ENCODE results near the gene APMAP.
"Not testable (repeated sequence)": the region's sequence is repeated elsewhere in the genome, so short reads cannot be mapped to it uniquely, and the experiment has no call there.

Gene APMAP

DNA sequence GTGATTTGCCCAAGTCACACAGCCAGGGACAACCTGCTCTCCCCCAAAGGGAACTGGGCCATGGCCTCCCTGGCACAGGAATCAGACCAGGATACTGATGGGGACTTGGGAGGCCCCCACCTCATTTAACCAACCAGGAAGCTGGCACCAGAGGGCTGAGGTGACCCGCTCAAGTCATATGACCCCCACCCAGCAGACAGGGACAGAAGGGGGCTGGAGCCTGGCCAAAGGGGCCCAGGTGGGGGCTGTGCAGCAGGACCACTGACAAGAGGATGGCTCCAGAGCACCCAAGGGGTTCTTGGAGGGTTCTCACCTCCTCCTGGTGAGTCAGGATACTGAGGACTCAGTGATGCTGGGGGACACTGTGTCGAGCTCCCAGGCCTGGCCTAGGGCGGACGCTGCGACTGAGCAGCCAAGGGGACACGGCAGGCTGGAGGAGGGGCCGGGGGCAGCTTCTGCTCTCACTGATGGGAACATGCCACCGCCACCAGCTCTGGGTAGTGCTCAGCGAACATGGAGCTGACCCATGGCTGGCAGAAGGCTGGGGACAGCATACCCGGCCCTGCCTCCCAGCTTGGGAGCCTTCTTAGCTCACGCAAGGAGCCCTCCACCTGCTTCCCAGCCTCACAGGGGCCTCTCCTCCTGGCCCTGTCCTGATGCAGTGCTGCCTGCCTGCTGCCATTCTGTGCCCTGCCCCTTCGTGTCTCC lies 42.3 kb downstream of the APMAP start:
- DNase-seq, result no peak

DNA sequence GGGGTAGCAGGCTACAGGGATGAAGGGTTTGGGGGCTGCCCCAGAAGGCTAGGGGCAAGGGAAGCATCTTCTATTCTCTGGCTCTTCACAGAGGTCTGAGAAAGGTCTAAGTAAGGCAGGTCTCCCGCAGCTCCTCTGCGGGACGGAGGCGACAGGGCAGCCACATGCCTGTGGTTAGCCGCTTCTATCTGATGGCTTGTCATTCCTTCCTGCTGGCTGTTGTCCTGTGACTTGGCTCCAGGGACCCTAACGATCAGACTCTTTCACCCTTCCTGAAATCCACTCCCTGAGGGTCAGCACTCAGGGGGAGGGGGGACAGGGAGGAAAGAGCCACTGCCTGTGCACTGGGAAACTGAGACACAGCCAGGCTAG lies 42.8 kb downstream of the APMAP start:
- DNase-seq, result no peak

DNA sequence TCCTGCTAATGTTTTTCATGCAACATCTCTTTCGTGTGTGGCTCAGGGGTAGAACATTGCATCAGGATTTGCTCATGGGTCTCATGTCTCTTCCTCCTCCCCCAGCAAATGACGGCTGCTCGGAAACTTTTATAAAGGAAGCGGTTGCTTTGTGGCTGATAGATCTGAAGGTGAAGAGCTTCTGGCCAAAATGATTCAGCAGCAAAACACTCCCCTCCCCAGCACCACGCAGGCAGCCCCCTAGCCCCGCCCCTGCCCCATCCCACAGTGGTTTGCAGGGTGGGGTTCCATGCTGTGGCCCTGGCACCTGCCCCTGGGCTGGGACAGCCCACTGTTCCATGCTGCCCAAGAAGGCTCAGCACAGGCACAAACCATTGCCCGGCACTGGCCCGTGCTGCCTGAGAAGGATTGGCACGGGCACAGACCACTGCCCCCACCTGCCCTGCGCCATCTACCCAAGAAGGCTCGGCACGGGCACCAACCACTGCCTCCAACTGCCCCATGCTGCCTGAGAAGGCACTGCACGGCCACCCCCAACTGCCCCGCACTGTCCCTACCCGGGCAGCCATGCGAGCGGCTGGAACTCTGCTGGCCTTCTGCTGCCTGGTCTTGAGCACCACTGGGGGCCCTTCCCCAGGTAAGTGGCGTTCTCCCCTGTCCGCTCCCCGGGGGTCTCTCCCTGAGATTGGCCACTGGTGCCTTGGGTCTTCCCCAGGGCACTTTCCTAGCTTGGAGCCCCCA lies 43.4 kb downstream of the APMAP start, which contains the start of gene CST7:
Gene CST7 (plus strand): TSS at position 331 of the 741 bp plus-strand sequence. CDS start 237 bp downstream, at position 568.
- no peak for DNase-seq

DNA sequence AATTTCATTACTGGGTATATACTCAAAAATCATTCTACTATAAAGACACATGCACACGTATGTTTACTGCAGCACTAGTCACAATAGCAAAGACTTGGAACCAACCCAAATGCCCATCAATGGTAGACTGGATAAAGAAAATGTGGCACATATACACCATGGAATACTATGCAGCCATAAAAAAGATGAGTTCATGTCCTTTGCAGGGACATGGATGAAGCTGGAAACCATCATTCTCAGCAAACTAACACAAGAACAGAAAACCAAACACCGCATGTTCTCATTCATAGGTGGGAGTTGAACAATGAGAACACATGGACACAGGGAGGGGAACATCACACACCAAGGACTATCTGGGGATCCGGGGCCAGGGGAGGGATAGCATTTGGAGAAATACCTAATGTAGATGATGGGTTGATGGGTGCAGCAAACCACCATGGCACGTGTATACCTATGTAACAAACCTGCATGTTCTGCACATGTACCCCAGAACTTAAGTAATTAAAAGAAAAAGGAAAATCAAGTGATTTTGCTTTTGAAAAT lies 44.1 kb downstream of the APMAP start:
- not testable (repeated sequence) for DNase-seq

DNA sequence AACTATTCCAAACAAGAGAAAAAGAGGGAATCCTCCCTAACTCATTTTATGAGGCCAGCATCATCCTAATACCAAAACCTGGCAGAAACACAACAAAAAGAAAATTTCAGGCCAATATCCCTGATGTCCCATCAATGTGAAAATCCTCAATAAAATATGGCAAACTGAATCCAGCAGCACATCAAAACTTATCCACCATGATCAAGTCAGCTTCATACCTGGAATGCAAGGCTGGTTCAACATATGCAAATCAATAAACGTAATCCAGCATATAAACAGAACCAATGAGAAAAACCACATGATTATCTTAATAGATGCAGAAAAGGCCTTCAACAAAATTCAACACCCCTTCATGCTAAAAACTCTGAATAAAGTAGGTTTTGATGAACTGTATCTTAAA lies 46.2 kb downstream of the APMAP start:
- not testable (repeated sequence) for DNase-seq

DNA sequence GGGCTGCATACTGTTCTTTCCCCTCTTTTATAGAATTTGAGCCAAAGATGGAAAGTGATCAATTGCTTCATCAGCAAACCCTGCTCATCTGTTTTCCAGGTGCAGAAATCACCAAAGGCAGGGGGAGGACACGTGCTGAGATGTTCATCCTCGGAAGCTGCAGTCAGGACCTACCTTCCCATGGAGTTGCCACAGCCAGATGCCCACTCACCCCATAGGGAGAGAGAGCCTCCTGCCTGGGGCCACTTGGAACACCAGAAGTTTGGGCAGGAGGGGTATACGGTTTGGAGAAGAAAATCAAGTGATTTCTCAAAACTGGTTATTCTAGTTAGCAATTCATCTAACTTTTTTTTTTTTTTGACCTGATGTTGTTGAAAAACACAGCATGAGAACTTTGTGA lies 48.8 kb downstream of the APMAP start:
- no peak for DNase-seq

DNA sequence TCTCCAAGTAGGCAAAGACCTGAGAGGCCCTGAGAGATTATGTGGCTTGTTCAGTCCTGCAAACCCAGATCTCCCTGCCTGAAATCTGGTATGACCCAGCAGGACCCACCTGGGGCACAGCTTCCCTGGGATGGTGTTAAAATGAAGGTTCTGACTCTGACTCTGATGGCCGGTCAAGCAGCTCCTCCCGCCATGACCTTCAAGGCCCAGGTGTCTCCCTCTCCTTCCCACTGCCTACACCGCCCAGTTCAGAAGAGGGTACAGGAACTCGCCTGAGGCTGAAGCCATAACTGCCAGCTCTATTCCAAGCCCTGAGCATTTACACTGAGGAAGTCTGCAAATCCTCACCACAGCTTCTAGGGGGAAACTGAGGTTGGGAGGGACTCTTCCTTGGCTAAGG lies 49.4 kb downstream of the APMAP start:
- DNase-seq, result no peak

DNA sequence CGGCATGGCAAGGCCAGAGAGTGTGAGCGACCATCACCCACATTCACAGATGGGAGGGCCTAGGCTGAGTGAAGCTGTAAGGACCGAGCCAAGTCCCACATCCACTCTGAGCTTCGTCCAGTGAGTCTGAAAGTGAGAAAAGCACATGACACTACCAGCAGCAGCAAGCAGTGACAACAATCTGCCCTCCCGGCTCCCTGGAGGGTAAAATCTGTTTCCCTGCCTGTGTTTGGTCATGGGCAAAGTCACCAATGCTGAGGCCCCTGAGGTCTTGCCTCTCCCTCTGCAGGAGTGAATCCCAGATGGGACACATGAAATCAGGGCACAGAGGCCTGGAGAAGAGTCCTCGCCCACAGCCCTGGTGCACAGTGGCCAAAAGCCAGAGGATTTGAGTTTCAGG lies 49.9 kb downstream of the APMAP start:
- no peak for DNase-seq

DNA sequence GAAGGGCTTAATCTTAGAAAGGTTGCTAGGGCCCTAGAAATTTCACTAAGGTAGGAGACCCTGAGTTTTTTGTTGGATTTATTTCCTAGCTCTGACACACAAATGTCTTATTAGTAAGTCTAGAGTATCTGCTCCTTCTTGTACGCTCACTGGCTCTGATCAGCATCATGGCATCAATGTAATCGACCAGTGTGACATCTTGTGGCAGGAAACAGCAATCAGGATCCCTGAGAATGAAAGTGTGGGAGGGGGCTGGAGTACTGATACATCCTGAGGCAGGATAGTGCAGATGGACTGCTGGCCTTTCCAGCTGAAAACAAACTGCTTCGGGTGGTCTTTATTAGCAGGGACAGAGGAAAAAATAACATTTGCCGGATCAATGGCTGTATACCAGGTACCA lies 53.5 kb downstream of the APMAP start:
- no peak for DNase-seq

DNA sequence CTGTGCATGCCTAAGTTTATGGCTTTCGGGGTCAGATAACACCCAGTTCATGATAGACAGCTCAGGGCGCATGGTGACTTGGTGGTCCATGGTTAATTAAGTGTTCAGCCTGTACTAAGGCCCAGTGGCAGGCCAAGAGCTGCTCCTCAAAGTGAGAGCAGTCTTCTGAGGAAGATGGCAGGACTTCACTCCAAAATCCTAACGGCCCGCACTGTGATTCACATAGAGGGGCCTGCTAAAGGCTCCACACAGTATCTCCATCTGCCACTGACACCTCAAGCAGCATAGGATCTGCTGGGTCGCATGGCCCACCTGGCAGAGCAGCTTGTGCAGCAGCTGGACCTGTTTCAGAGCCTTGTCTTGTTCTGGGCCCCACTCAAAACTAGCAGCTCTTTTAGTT lies 54.1 kb downstream of the APMAP start:
- DNase-seq, result no peak

DNA sequence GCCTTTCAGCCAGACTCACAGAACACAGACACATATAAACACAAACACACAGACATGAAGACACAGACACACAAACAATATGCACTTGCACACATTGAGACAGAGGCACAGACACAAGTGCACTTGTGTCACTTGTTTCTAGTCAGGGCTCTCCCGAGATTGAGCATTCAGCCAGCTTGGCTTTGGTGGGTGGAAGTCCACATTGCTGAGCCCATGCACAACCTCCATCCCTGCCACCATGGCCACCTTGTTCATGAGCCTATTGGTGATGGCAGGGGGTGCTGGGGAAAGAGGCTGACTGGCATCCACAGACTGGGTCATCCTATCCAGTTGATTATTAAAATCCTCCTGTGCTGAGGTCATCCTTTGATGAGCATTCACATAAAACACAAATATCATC lies 55.0 kb downstream of the APMAP start:
- DNase-seq, result no peak

DNA sequence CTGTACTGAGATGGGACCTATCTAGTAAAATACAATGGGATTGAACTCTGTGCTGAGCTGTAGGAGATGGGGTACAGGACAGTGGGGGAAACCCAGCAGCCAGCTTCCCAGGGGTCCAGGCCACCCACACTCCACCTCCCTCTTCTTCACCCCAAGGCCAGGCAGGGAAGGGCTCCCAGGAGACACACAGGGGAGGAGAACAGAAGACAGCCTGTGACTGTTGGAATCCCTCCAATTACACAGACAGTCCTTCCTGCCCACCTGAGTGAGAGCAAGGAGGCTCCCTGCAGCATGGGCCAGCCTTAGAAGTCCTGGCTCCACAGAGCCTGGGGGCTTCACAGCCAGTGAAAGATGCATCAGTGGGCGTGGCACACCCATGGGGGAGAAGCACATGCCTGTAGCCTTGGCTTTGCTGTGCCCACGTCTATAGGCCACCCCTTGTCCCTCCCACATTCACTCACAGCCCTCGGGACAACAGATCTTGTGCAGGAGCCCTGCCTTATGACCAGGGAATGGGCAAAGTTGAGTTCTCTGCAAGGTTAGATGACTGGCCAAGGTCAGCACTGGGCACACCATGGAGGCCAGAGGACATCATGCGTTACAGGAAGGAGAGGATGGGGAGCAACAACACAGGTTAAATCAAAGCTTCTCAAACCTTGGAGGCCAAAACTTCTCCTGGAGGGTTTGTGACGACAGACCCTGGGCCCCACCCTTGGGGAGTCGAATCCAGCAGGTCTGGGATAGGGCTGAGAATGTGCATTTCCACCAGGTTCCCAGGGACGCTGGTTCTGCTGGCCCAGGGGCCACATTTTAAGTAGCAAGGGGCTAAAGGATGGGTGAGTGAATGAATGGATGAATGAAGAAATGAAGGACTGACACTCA lies 55.8 kb downstream of the APMAP start:
- DNase-seq, result no peak

DNA sequence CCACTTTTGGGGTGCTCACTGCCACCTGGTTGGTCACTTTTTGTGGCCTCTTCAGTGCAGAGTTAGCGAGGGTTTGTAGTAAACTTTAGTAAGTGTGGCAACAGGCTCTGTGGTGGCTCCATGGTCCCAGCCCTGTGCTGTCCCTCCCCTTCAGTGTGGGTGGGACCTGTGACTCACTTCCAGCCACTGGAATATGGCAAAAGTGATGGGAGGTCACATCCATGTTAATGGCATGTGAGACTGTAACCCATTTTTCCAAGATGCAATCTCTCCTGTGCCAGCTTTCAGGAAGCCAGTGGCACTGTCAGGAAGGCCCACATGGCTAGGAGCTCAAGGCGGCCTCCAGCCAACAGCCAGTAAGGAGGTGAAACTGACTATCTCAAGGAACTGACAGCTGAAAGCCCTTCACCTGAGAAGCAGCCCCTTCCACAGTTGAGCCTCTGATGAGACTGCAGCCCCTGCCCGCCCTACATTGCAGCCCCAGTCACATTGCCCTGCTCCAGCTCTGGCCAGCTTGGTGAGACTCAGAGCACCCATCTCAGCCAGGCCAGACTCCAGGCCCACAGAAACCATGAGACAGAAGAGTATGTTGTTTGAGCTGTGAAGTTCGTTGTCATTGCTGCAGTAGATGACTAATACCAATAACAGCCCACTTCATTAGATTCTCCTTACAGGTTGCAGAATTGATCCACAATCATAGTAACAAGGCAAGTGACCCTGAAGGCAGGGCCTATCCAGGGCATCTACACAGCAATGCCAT lies 56.6 kb downstream of the APMAP start:
- no peak for DNase-seq

DNA sequence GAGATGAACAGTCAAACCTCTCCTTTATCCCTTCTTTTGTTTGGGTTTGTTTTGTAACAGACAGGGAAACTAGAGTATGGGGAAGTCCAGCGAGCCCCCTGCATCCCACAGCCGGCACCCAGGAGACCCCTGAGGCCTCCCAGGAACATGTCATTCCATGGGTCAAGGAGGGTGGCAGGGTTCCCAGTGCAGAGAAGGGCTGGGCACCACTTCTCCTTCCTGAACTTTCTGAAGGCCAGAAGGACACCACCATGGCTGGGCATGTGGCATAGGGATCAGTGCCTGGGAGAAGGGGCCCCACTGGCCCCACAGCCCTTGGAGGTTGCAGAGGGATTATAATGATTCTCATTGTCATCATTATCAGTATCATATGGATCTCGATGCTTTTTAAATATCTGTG lies 57.4 kb downstream of the APMAP start:
- DNase-seq, result no peak

DNA sequence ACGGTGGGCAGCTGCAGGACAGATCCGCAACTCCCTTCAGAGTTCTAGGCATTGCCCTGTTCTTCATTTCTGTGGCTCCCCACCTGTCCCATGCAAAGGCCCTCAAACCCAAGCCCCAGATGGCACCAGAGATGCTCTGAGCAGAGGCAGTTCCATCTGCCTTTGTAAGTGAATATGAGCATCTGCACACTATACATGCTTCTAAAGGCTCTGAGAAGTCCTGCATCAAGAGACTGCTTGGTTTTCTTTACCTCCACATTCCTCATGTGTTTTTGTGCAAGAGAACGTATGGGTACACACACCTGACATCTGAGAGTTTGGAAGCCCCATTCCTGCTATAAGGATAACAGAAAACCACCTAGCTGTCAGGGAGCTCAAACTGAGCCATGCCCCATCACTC lies 57.8 kb downstream of the APMAP start:
- DNase-seq, result no peak

DNA sequence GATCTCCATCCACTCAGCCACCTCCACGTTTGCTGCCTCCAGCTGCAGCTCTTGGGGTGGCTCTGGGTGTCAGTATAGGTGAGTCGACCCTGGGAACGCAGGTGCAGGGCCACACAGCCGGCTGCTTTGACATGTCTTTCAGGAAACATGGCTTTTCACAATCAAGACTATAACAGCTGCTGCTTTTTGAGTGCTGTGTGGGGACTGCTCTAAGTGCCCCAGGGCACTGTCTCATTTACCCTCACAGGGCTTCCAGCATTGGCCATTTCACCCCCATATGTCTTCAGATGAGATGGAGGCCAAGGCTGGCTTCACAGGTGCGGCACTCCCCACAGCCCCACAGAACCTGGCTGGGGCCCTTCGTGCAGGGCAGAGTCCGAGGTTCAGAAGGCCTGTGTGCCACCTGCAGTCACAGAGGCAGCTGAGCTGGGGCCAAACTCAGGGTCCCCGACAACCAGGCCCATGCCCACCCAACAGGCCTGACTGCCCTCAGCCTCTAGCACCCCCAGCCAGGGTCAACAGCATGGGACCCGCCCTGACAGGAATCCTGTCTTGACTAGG lies 58.4 kb downstream of the APMAP start:
- no peak for DNase-seq

DNA sequence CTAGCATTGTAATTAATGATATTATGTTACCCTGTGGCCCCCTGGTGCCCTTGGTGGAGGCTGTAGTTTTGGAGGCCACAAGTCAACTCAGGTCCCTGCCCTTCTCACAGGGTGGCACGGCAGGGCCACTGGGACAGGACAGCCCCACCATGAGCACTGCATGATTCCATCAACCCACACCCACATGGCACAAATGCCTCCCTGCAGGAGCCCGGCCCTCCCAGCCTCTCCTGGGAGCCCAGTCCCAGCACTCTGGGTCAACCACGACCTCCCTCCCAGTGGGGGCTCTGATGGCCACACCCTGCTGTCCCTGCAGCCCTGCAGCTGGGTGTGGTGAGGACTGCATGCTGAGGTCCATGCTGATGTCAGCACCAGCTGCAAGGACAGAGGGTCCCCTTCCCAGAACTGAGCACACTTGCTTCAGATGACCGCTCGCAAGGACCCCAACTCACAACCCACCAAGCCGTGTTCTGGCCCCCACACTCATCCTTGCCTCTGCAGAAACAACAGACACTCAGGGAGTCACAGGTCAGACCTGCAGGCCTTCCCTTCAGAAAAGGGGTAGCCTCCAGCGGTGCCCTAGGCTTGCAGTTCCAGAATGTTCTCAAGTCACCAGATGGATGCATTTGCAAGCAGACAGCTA lies 59.2 kb downstream of the APMAP start:
- DNase-seq, result no peak

DNA sequence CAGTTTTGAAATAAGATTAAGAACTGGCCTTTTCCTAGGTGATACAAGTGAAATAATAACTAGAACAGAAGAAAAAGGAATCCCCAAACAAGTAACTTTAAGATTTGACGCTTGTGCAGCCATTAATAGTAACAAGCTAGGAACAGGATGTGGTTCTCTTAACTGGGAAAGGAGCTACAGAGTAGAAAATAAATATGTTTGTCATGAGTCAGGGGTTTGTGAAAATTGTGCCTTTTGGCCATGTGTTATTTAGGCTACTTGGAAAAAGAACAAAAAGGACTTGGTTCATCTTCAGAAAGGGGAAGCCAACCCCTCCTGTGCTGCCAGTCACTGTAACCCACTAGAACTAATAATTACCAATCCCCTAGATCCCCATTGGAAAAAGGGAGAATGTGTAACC lies 60.7 kb downstream of the APMAP start:
- not testable (repeated sequence) for DNase-seq

DNA sequence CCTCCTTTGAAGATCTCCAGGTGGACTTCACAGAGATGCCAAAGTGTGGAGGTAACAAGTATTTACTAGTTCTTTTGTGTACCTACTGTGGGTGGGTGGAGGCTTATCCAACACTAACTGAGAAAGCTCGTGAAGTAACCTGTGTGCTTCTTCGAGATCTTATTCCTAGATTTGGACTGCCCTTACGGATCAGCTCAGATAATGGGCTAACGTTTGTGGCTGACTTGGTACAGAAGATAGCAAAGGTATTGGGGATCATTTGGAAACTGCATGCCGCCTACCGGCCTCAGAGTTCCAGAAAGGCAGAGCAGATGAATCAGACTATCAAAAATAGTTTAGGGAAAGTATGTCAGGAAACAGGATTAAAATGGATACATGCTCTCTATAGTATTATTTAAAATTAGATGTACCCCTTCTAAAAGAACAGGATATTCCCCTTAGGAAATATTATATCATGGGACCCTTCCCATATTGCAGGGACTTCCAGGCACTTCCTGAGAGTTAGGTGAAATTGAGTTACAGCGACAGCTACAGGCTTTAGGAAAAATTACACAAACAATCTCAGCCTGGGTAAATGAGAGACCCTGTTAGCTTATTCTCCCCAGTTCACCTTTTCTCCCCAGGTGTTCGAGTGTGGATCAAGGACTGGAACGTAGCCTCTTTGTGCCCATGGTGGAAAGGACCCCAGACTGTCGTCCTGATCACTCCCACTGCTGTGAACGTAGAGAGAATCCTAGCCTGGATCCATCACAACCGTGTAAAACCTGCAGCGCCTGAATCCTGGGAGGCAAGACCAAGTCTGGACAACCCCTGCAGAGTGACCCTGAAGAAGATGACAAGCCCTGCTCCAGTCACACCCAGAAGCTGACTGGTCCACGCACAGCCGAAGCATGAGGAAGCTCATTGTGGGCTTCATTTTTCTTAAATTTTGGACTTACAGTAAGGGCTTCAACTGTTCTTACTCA lies 61.5 kb downstream of the APMAP start:
- DNase-seq, result not testable (repeated sequence)

Measured in NCI-H1694 (cell line).